Daoy (cell line): ENCODE results near the gene DIAPH2. TPM values are rescaled to one million over a fixed set of nuclear protein-coding genes. Genes with fewer than 3 reads are reported as not detected.

Experiments
- DNase-seq: peaks from one replicate; pipeline ENCODE4 v3.0.0-alpha.2; 2015; ENCODE audit warnings: low read depth
- total RNA-seq: library from RNA; depleted of rRNA; stranded (reverse); fragments of >200 nt; shearing (Covaris generic); gene quantifications from 2 replicates; pipeline ENCODE4 v1.2.3, GENCODE V29; 2014

Gene DIAPH2
- total RNA-seq, 1 experiment from 2014 or later, result 8.0 TPM

- DNase-seq, result no peak
Measured at GRCh38 chrX:97046867-97047266, 362.2 kb downstream of the DIAPH2 start.

GRCh38 chrX:97050392-97050791 is 365.8 kb downstream of the DIAPH2 start:
- no peak for DNase-seq

- DNase-seq, result no peak
Measured at GRCh38 chrX:97057349-97057909, 372.8 kb downstream of the DIAPH2 start.

GRCh38 chrX:97060020-97060419 is 375.4 kb downstream of the DIAPH2 start:
- no peak for DNase-seq

- no peak for DNase-seq
Measured at GRCh38 chrX:97065066-97065465, 380.4 kb downstream of the DIAPH2 start.

GRCh38 chrX:97065973-97066372 is 381.3 kb downstream of the DIAPH2 start:
- no peak for DNase-seq

GRCh38 chrX:97066381-97066780 is 381.7 kb downstream of the DIAPH2 start:
- no peak for DNase-seq

GRCh38 chrX:97070346-97070745 is 385.7 kb downstream of the DIAPH2 start:
- DNase-seq, result no peak

GRCh38 chrX:97074400-97074799 is 389.8 kb downstream of the DIAPH2 start:
- no peak for DNase-seq

GRCh38 chrX:97089116-97089515 is 404.5 kb downstream of the DIAPH2 start:
- DNase-seq, result no peak

GRCh38 chrX:97096385-97096784 is 411.7 kb downstream of the DIAPH2 start:
- no peak for DNase-seq

GRCh38 chrX:97102938-97103337 is 418.3 kb downstream of the DIAPH2 start:
- DNase-seq, result no peak

- DNase-seq, result no peak
Measured at GRCh38 chrX:97109730-97110129, 425.1 kb downstream of the DIAPH2 start.

- no peak for DNase-seq
Measured at GRCh38 chrX:97117572-97117971, 432.9 kb downstream of the DIAPH2 start.

GRCh38 chrX:97119474-97120109 is 434.9 kb downstream of the DIAPH2 start:
- no peak for DNase-seq

- DNase-seq, result no peak
Measured at GRCh38 chrX:97123001-97123400, 438.4 kb downstream of the DIAPH2 start.

GRCh38 chrX:97126020-97126419 is 441.4 kb downstream of the DIAPH2 start:
- no peak for DNase-seq

- DNase-seq, result no peak
Measured at GRCh38 chrX:97132664-97133415, 448.2 kb downstream of the DIAPH2 start.

- no peak for DNase-seq
Measured at GRCh38 chrX:97145934-97146333, 461.3 kb downstream of the DIAPH2 start.

GRCh38 chrX:97155816-97156215 is 471.2 kb downstream of the DIAPH2 start:
- no peak for DNase-seq

GRCh38 chrX:97158269-97158668 is 473.6 kb downstream of the DIAPH2 start:
- no peak for DNase-seq

- DNase-seq, result peak; percentile 0
Measured at GRCh38 chrX:97159916-97160800, 475.5 kb downstream of the DIAPH2 start.
